H1 (cell line): Measurements from ENCODE around the gene ESRP2. TPM values are rescaled to one million over a fixed set of nuclear protein-coding genes. Genes with fewer than 3 reads are reported as not detected.

Experiments
- CTCF ChIA-PET: fragments of 300-600 bp; sonication (Branson Sonifier 250); formaldehyde crosslinking; loops from one replicate; lab custom pipeline; 2021; ENCODE audit not compliant: partially characterized antibody; lab: Charles Lee
- POLR2A ChIA-PET: fragments of 300-600 bp; sonication (Branson Sonifier 250); formaldehyde crosslinking; loops from one replicate; lab custom pipeline; 2021; ENCODE audit warnings: inconsistent platforms; ENCODE audit not compliant: partially characterized antibody; lab: Charles Lee
- DNase-seq, 2 experiments: peaks; one replicate each; pipeline versions ENCODE4 v3.0.0 to v3.0.0-alpha.2; 2010 to 2022; ENCODE audit warnings: low spot score in 2 of 2, low read depth in 1 of 2, mixed read lengths in 1 of 2
- FAIRE-seq: peaks from 2 replicates; lab custom pipeline; 2011; peaks lifted over from hg19 to GRCh38; lab: Jason Lieb, UNC
- H2AFZ ChIP-seq: 2 replicates; pipeline ENCODE4 v1.8.1; 2012; ENCODE audit warnings: low read length, inconsistent platforms
- H2AK5ac ChIP-seq: 2 replicates; pipeline ENCODE4 v1.6.1; 2013; ENCODE audit warnings: low read depth, low read length
- H2BK120ac ChIP-seq: replicated peaks from 2 replicates; pipeline ENCODE3; 2013; ENCODE audit warnings: low read depth, low read length, inconsistent platforms
- H2BK12ac ChIP-seq: 2 replicates; pipeline ENCODE4 v1.6.1; 2013; ENCODE audit warnings: low read depth, low read length
- H2BK15ac ChIP-seq: 2 replicates; pipeline ENCODE4 v1.6.1; 2013; ENCODE audit warnings: low read length
- H2BK20ac ChIP-seq: 2 replicates; pipeline ENCODE4 v1.6.1; 2013; ENCODE audit warnings: low read length
- H2BK5ac ChIP-seq: 2 replicates; pipeline ENCODE4 v1.6.1; 2013; ENCODE audit warnings: low read depth, low read length
- H3K14ac ChIP-seq: 2 replicates; pipeline ENCODE4 v1.6.1; 2013; ENCODE audit warnings: inconsistent platforms; ENCODE audit not compliant: insufficient read length
- H3K18ac ChIP-seq: 2 replicates; pipeline ENCODE4 v1.6.1; 2013; ENCODE audit warnings: low read length; ENCODE audit errors: extremely low read depth
- H3K23ac ChIP-seq: 2 replicates; pipeline ENCODE4 v1.6.1; 2013; ENCODE audit warnings: inconsistent platforms; ENCODE audit not compliant: insufficient read length
- H3K23me2 ChIP-seq: 2 replicates; pipeline ENCODE4 v1.6.1; 2013; ENCODE audit warnings: low read depth, low read length
- H3K27ac ChIP-seq: 2 replicates; pipeline ENCODE4 v1.6.1; 2011; ENCODE audit warnings: low read depth, low read length, inconsistent platforms
- H3K27me3 ChIP-seq, 4 experiments: replicated peaks in 1 of 4; 1 replicate in 1 of 4; 2 replicates in 3 of 4; pipeline versions ENCODE4 v1.6.1 to v1.8.1; 2011 to 2013; ENCODE audit warnings: low read length in 3 of 4, mild to moderate bottlenecking in 3 of 4, inconsistent platforms in 2 of 4, mixed read lengths in 2 of 4, moderate library complexity in 1 of 4; ENCODE audit not compliant: control insufficient read depth in 3 of 4, insufficient read depth in 3 of 4; ENCODE audit errors: extremely low read depth in 1 of 4
- H3K36me3 ChIP-seq, 4 experiments: 2 replicates each; pipeline versions ENCODE4 v1.6.1 to v1.8.1; 2011 to 2013; ENCODE audit warnings: mild to moderate bottlenecking in 4 of 4, low read length in 3 of 4, moderate library complexity in 2 of 4, control low read depth in 1 of 4, inconsistent platforms in 1 of 4; ENCODE audit not compliant: insufficient read depth in 4 of 4, control insufficient read depth in 2 of 4
- H3K4ac ChIP-seq: replicated peaks from 2 replicates; pipeline ENCODE3; 2013; ENCODE audit warnings: low read length, low read depth, mixed read lengths, inconsistent platforms; ENCODE audit not compliant: insufficient read length
- H3K4me1 ChIP-seq, 4 experiments: replicated peaks in 1 of 4; 1 replicate in 1 of 4; 2 replicates in 3 of 4; pipeline versions ENCODE4 v1.6.1 to v1.8.1; 2011 to 2013; ENCODE audit warnings: low read length in 3 of 4, inconsistent platforms in 2 of 4, mixed read lengths in 1 of 4; ENCODE audit not compliant: insufficient read depth in 4 of 4, control insufficient read depth in 3 of 4
- H3K4me2 ChIP-seq, 2 experiments: 2 replicates each; pipeline versions ENCODE4 v1.6.1 to v1.8.1; 2011 to 2013; ENCODE audit warnings: low read depth in 2 of 2, low read length in 2 of 2, control low read depth in 1 of 2, inconsistent platforms in 1 of 2, mild to moderate bottlenecking in 1 of 2; ENCODE audit not compliant: insufficient read depth in 1 of 2
- H3K4me3 ChIP-seq, 4 experiments: fragments of 200-600, 300-600 bp in 1 of 4; sonication (generic), shearing (Covaris generic), sonication (Bioruptor Twin) in 1 of 4; 2 replicates each; pipeline versions ENCODE4 v1.5.1 to v1.8.1; 2011 to 2016; ENCODE audit warnings: low read length in 4 of 4, low read depth in 3 of 4, control low read depth in 2 of 4, inconsistent platforms in 2 of 4, mild to moderate bottlenecking in 2 of 4, mixed read lengths in 1 of 4, moderate library complexity in 1 of 4; ENCODE audit not compliant: insufficient read depth in 2 of 4; ENCODE audit errors: extremely low read depth in 1 of 4
- H3K56ac ChIP-seq: replicated peaks from 2 replicates; pipeline ENCODE3; 2013; ENCODE audit warnings: low read depth, mild to moderate bottlenecking, mixed read lengths, low read length, inconsistent platforms; ENCODE audit not compliant: insufficient read length
- H3K79me1 ChIP-seq: 2 replicates; pipeline ENCODE4 v1.6.1; 2013; ENCODE audit warnings: low read depth, low read length, control low read depth
- H3K79me2 ChIP-seq, 2 experiments: 2 replicates each; pipeline versions ENCODE4 v1.6.1 to v1.8.1; 2012 to 2013; ENCODE audit warnings: low read length in 2 of 2, mild to moderate bottlenecking in 2 of 2, inconsistent platforms in 1 of 2; ENCODE audit not compliant: insufficient read depth in 2 of 2, control insufficient read depth in 1 of 2
- H3K9ac ChIP-seq, 4 experiments: replicated peaks in 1 of 4; 1 replicate in 1 of 4; 2 replicates in 3 of 4; pipeline versions ENCODE4 v1.6.1 to v1.8.1; 2011 to 2013; ENCODE audit warnings: low read depth in 3 of 4, low read length in 3 of 4, control low read depth in 2 of 4, mild to moderate bottlenecking in 2 of 4, moderate library complexity in 2 of 4, inconsistent platforms in 1 of 4; ENCODE audit errors: extremely low read depth in 1 of 4
- H3K9me3 ChIP-seq, 2 experiments: 2 replicates each; pipeline versions ENCODE4 v1.6.1 to v1.8.1; 2012 to 2013; ENCODE audit warnings: mild to moderate bottlenecking in 2 of 2, moderate library complexity in 2 of 2, control low read depth in 1 of 2, inconsistent platforms in 1 of 2, low read depth in 1 of 2, low read length in 1 of 2, mixed read lengths in 1 of 2; ENCODE audit not compliant: insufficient read depth in 2 of 2
- H4K20me1 ChIP-seq, 2 experiments: replicated peaks in 1 of 2; 2 replicates each; pipeline versions ENCODE3 to v1.8.1; 2011 to 2013; ENCODE audit warnings: inconsistent platforms in 2 of 2, low read length in 2 of 2, mild to moderate bottlenecking in 1 of 2; ENCODE audit not compliant: insufficient read depth in 2 of 2, control insufficient read depth in 1 of 2
- H4K5ac ChIP-seq: 2 replicates; pipeline ENCODE4 v1.6.1; 2013; ENCODE audit warnings: low read length, low read depth, mixed read lengths, inconsistent platforms; ENCODE audit not compliant: insufficient read length
- H4K8ac ChIP-seq: 2 replicates; pipeline ENCODE4 v1.8.0; 2013; ENCODE audit warnings: mild to moderate bottlenecking, moderate library complexity, low read length, inconsistent platforms; ENCODE audit not compliant: insufficient read depth; ENCODE audit errors: extremely low read depth
- H4K91ac ChIP-seq: replicated peaks from 2 replicates; pipeline ENCODE3; 2013; ENCODE audit warnings: low read length, mixed read lengths, inconsistent platforms; ENCODE audit not compliant: insufficient read length
- CREB1 ChIP-seq: IDR thresholded peaks from 2 replicates; pipeline ENCODE4 v1.6.1; 2012; ENCODE audit warnings: inconsistent platforms
- SP2 ChIP-seq: IDR thresholded peaks from 2 replicates; pipeline ENCODE4 v1.6.1; 2012; ENCODE audit warnings: mild to moderate bottlenecking, low read length, inconsistent platforms
- WGBS, 2 experiments: shearing (Covaris generic) in 1 of 2; methylation state at CpG; one replicate each; pipeline versions ENCODE4 v1.1.6 to v1.1.7; 2013 to 2015; ENCODE audit warnings: low lambda C conversion rate in 2 of 2, mixed read lengths in 2 of 2, inconsistent platforms in 1 of 2, low coverage in 1 of 2, missing lambda C conversion rate in 1 of 2; ENCODE audit not compliant: insufficient replicate concordance in 2 of 2, insufficient coverage in 1 of 2, insufficient read length in 1 of 2; ENCODE audit errors: extremely low coverage in 1 of 2, missing lambda C conversion rate in 1 of 2; 5-methylcytosine and 5-hydroxymethylcytosine counted together
- polyA plus RNA-seq, 7 experiments: library from polyadenylated mRNA; depleted of rRNA in 3 of 7; stranded (reverse) in 5 of 7; unstranded in 2 of 7; fragments of >200 nt in 5 of 7; fragments of 200-250 nt in 2 of 7; gene quantifications; 1 replicate in 5 of 7; 2 replicates in 1 of 7; 4 replicates in 1 of 7; pipeline versions ENCODE4 v1.2.1 to v1.2.3, GENCODE V29; 2011 to 2013; ENCODE audit warnings: missing spikeins in 2 of 7, mixed read lengths in 2 of 7
- total RNA-seq: library from RNA; stranded (reverse); fragmentation: NEBNext Ultra II Directional; extraction: Animal tissue kit (Norgen Biotek cat#: 25700); gene quantifications from 2 replicates; pipeline ENCODE4 v1.2.1, GENCODE V29; 2021
- TF ChIP-seq, protein P1 (sequence below): IDR thresholded peaks from 2 replicates; pipeline ENCODE4 v1.6.1; 2012; ENCODE audit warnings: inconsistent platforms

The ESRP2 gene
- total and polyA plus RNA-seq, 2 of the 8 experiments (the other 6 are each of a cell fraction or from before 2014, with no cell fraction given) = 35.1 to 45.8 TPM

- Histone ChIP-seq H2BK20ac (no peak overlapping the region), H3K4me1 (peaks cover 0 to 2% (median 0%) of the 10 kb centered on the region in 4 experiments; a peak in 1 of 7 replicates), H4K20me1 (no peaks in the 10 kb centered on the region), H3K27ac (no peak overlapping the region), H3K4me2 (no peak overlapping the region), H3K4ac (no peak overlapping the region), H2AK5ac (no peak overlapping the region), H2BK15ac (no peak overlapping the region), H2BK12ac (no peak overlapping the region), H3K23me2 (no peaks in the 10 kb centered on the region), H2BK120ac (no peak overlapping the region), H4K5ac (no peak overlapping the region), H3K27me3 (no peaks in the 10 kb centered on the region), H4K8ac (no peak overlapping the region), H2BK5ac (no peak overlapping the region), H3K14ac (no peak overlapping the region), H4K91ac (no peak overlapping the region), H3K4me3 (no peak overlapping the region), H3K18ac (no peak overlapping the region), H3K9me3 (no peaks in the 10 kb centered on the region), H2AFZ (no peak overlapping the region), H3K23ac (no peak overlapping the region), H3K79me2 (no peaks in the 10 kb centered on the region), H3K79me1 (no peaks in the 10 kb centered on the region), H3K9ac (no peak overlapping the region), H3K36me3 (no peaks in the 10 kb centered on the region; a peak in 1 of 8 replicates), H3K56ac (no peak overlapping the region)
- FAIRE-seq (no peak), DNase-seq (no peak)
- WGBS, 2 experiments = 97% methylated on average over 6 of the region's 6 CpGs; no CpG with 5 or more reads in 1 of the 2 experiments
- TF ChIP-seq, protein P1, sequence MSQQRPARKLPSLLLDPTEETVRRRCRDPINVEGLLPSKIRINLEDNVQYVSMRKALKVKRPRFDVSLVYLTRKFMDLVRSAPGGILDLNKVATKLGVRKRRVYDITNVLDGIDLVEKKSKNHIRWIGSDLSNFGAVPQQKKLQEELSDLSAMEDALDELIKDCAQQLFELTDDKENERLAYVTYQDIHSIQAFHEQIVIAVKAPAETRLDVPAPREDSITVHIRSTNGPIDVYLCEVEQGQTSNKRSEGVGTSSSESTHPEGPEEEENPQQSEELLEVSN = no peak
- TF ChIP-seq SP2 (no peak), CREB1 (no peak)
- CTCF ChIA-PET = interaction anchor here (0.6 to 2.0 kb wide), 6 partner anchors 9 to 126 kb away, joined by 3 to 10 read pairs (median 6); no protein-coding TSS in a partner anchor
- POLR2A ChIA-PET = interaction anchor here (0.7 to 1.9 kb wide), 4 partner anchors 15 to 286 kb away, joined by 3 to 5 read pairs (median 3); partner anchors contain the start of gene ESRP2
Measured at GRCh38 chr16:68219725-68220351, 16.1 kb downstream of the ESRP2 start.
